ENCODE results near the gene FOXB1.
A peak's percentile ranks its signal among the peaks of the same experiment; 100 is the strongest.

Gene FOXB1

GRCh38 chr15:60052796-60053195, 48.7 kb downstream of the FOXB1 start:
- ChIA-PET POLR2A (ENCODE audit: low non-redundant PET) (no interaction called here), CTCF (interaction anchor here (0.5 kb wide), 1 partner anchor 56 kb away, joined by 5 read pairs; no protein-coding TSS in a partner anchor)
- peak; percentile 45 for DNase-seq (ENCODE audit: low spot score)
- no peak overlapping the region for H3K27ac ChIP-seq
- TF ChIP-seq CTCF (conservative IDR thresholded peaks at IDR 0.05; ENCODE audit: low read depth) = no peak

DNA sequence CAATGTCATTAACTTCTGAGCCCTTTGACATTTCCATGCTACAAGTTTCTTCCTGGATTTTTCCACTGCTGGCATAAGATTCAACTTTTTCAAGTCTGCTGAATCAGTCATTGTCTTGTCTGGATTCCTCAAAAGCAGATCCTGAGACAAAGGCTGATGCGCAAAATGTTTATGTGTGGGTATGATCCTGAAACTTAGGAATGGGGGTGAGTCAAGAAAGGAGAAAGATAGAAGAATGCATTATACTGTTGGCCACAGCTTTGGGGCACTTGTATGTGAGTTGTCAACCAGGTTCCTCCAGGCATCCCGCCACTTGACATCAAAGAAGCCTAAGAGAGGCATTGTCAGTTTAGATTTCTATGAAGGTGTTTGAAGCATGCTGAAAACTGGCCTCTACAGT, 50.4 kb downstream of the FOXB1 start:
- POLR2A ChIA-PET (ENCODE audit: low non-redundant PET) = no interaction called here
- CTCF ChIA-PET = no interaction called here
- no peak overlapping the region for H3K27ac ChIP-seq
- no peak for DNase-seq (ENCODE audit: low spot score)
- no peak for TF ChIP-seq CTCF (conservative IDR thresholded peaks at IDR 0.05; ENCODE audit: low read depth)
